HCT116 (cell line): ENCODE data around the gene GANC. TPM values are rescaled to one million over a fixed set of nuclear protein-coding genes. Genes with fewer than 3 reads are reported as not detected.

Source experiments
- ATAC-seq: fragments of 200-7000 bp; cut with Tn5 transposase; 2 replicates; pipeline ENCODE4 v1.9.1; 2020; ENCODE audit warnings: mild to moderate bottlenecking, moderate library complexity
- BruUV-seq: library from RNA; stranded (reverse); fragments of 400-500 nt; replicated peaks from 2 replicates; lab custom pipeline; 2021; lab: Mats Ljungman, UMichigan
- CTCF ChIA-PET: fragments of 300-600 bp; sonication (Branson Sonifier 250); formaldehyde crosslinking; loops from one replicate; lab custom pipeline; 2021; ENCODE audit warnings: antibody characterized with exemption; lab: Charles Lee
- POLR2A ChIA-PET: fragments of 300-600, 350-600 bp; sonication (Branson Sonifier 250); formaldehyde crosslinking; loops from one replicate; lab custom pipeline; 2021; ENCODE audit warnings: antibody characterized with exemption; lab: Charles Lee
- RAD21 ChIA-PET, 2 experiments: fragments of 300-600 bp; sonication (Branson Sonifier 250); formaldehyde crosslinking; loops; one replicate each; lab custom pipeline; 2023; ENCODE audit warnings: low total read pairs in 2 of 2; ENCODE audit not compliant: uncharacterized antibody in 2 of 2, unreplicated experiment in 2 of 2, low non-redundant PET in 1 of 2; lab: Charles Lee
- DNase-seq: peaks from one replicate; pipeline ENCODE4 v3.0.0-alpha.2; 2010; ENCODE audit warnings: low read depth, low spot score
- H2AFZ ChIP-seq: fragments of 200-600 bp; shearing (Covaris generic), sonication (generic); 2 replicates; pipeline ENCODE4 v1.6.1; 2017; ENCODE audit warnings: low read depth, mixed run types, mixed read lengths, antibody characterized with exemption, low read length; ENCODE audit not compliant: poor library complexity, severe bottlenecking
- H3K27ac ChIP-seq: 2 replicates; pipeline ENCODE4 v1.5.1; 2012; ENCODE audit warnings: low read depth, low read length
- H3K27me3 ChIP-seq: fragments of 200-600 bp; sonication (generic); 2 replicates; pipeline ENCODE4 v1.6.1; 2016; ENCODE audit warnings: mixed run types, low read length, mixed read lengths; ENCODE audit not compliant: insufficient read depth
- H3K36me3 ChIP-seq, 2 experiments: fragments of 200-500 bp in 1 of 2; fragments of 200-600 bp in 1 of 2; sonication (Bioruptor generic) in 1 of 2; sonication (generic) in 1 of 2; 2 replicates each; pipeline versions ENCODE4 v1.5.1 to v1.6.1; 2014 to 2016; ENCODE audit warnings: low read length in 2 of 2, inconsistent platforms in 1 of 2, mixed read lengths in 1 of 2, mixed run types in 1 of 2; ENCODE audit not compliant: insufficient read depth in 2 of 2, control insufficient read depth in 1 of 2
- H3K4me1 ChIP-seq, 2 experiments: fragments of 200-600 bp in 1 of 2; sonication (generic) in 1 of 2; 2 replicates each; pipeline versions ENCODE4 v1.5.1 to v1.6.1; 2012 to 2017; ENCODE audit warnings: low read length in 2 of 2, inconsistent platforms in 1 of 2, mild to moderate bottlenecking in 1 of 2, mixed read lengths in 1 of 2, mixed run types in 1 of 2, moderate library complexity in 1 of 2; ENCODE audit not compliant: insufficient read depth in 2 of 2, control insufficient read depth in 1 of 2
- H3K4me2 ChIP-seq: fragments of 200-600 bp; sonication (generic); 2 replicates; pipeline ENCODE4 v1.6.1; 2017; ENCODE audit warnings: mixed run types, low read length, mixed read lengths
- H3K4me3 ChIP-seq, 2 experiments: fragments of 200-600 bp in 1 of 2; sonication (generic) in 1 of 2; replicated peaks in 1 of 2; 2 replicates each; pipeline ENCODE4 v1.5.1; 2011 to 2016; ENCODE audit warnings: low read length in 2 of 2, control low read depth in 1 of 2, low read depth in 1 of 2, mild to moderate bottlenecking in 1 of 2, mixed read lengths in 1 of 2, mixed run types in 1 of 2
- H3K79me2 ChIP-seq: fragments of 200-600 bp; sonication (generic); 2 replicates; pipeline ENCODE4 v1.6.1; 2017; ENCODE audit warnings: mild to moderate bottlenecking, mixed run types, low read length, moderate library complexity, mixed read lengths; ENCODE audit not compliant: insufficient read depth
- H3K9ac ChIP-seq: fragments of 200-600 bp; sonication (generic); 2 replicates; pipeline ENCODE4 v1.6.1; 2016; ENCODE audit warnings: low read length, mixed read lengths
- H3K9me2 ChIP-seq: fragments of 200-600 bp; sonication (generic), shearing (Covaris generic); 2 replicates; pipeline ENCODE4 v1.6.1; 2017; ENCODE audit warnings: mixed run types, mild to moderate bottlenecking, moderate library complexity; ENCODE audit not compliant: insufficient read depth
- H3K9me3 ChIP-seq, 2 experiments: fragments of 200-500 bp in 1 of 2; fragments of 200-600 bp in 1 of 2; sonication (Bioruptor generic) in 1 of 2; sonication (generic) in 1 of 2; 2 replicates each; pipeline ENCODE4 v1.6.1; 2014 to 2017; ENCODE audit warnings: low read length in 2 of 2, mixed read lengths in 2 of 2, inconsistent platforms in 1 of 2, low read depth in 1 of 2, mild to moderate bottlenecking in 1 of 2, mixed run types in 1 of 2, moderate library complexity in 1 of 2; ENCODE audit not compliant: control insufficient read depth in 1 of 2, insufficient read depth in 1 of 2
- H4K20me1 ChIP-seq: fragments of 200-600 bp; sonication (generic), shearing (Covaris generic); 2 replicates; pipeline ENCODE4 v1.6.1; 2017; ENCODE audit warnings: mixed run types, mild to moderate bottlenecking, moderate library complexity; ENCODE audit not compliant: insufficient read depth
- ATF3 ChIP-seq: IDR thresholded peaks from 2 replicates; pipeline ENCODE4 v1.6.1; 2012
- CEBPB ChIP-seq: IDR thresholded peaks from 2 replicates; pipeline ENCODE4 v1.6.1; 2012; ENCODE audit warnings: low read depth
- CTCF ChIP-seq, 3 experiments: fragments of 200-600 bp in 1 of 3; sonication (generic) in 1 of 3; IDR thresholded peaks in 2 of 3; conservative IDR thresholded peaks in 1 of 3; 2 replicates each; pipeline ENCODE4 v1.5.1; 2012 to 2017; ENCODE audit warnings: low read depth in 2 of 3, low read length in 2 of 3, antibody characterized with exemption in 1 of 3, borderline replicate concordance in 1 of 3, control low read depth in 1 of 3, mild to moderate bottlenecking in 1 of 3, mixed read lengths in 1 of 3, mixed run types in 1 of 3, moderate library complexity in 1 of 3; ENCODE audit not compliant: insufficient read depth in 1 of 3
- ELF1 ChIP-seq: IDR thresholded peaks from 2 replicates; pipeline ENCODE4 v1.6.1; 2012; ENCODE audit warnings: low read depth, borderline replicate concordance
- EZH2 ChIP-seq: fragments of 200-600 bp; sonication (generic); IDR thresholded peaks from 2 replicates; pipeline ENCODE4 v1.6.1; 2017; ENCODE audit warnings: antibody characterized with exemption, mixed run types
- POLR2A ChIP-seq: IDR thresholded peaks from 2 replicates; pipeline ENCODE4 v1.7.0; 2011; ENCODE audit warnings: borderline replicate concordance; ENCODE audit not compliant: insufficient read depth, insufficient read length; ENCODE audit errors: extremely low read depth
- POLR2AphosphoS5 ChIP-seq: IDR thresholded peaks from 2 replicates; pipeline ENCODE4 v1.6.1; 2011; ENCODE audit warnings: mild to moderate bottlenecking, low read depth, low read length, moderate library complexity
- REST ChIP-seq: IDR thresholded peaks from 2 replicates; pipeline ENCODE4 v1.6.1; 2012; ENCODE audit warnings: low read depth
- YY1 ChIP-seq: IDR thresholded peaks from 2 replicates; pipeline ENCODE4 v1.6.1; 2011; ENCODE audit warnings: low read length, low read depth, moderate library complexity, mild to moderate bottlenecking; ENCODE audit not compliant: insufficient replicate concordance; ENCODE audit errors: extremely low read depth
- ZFX ChIP-seq: fragments of 450-650 bp; IDR thresholded peaks from 2 replicates; pipeline ENCODE4 v1.6.1; 2017
- ZNF274 ChIP-seq: fragments of 200-500 bp; sonication (Bioruptor generic); IDR thresholded peaks from 2 replicates; pipeline ENCODE4 v1.6.1; 2014; ENCODE audit warnings: mild to moderate bottlenecking, low read depth, low read length, inconsistent platforms
- intact Hi-C: fragments of 100-400 bp; cut with micrococcal nuclease; formaldehyde crosslinking; loops from 2 replicates; pipeline ENCODE4 v1.10.0; 2022
- total RNA-seq: library from RNA; stranded (reverse); gene quantifications from one replicate; pipeline ENCODE4 v1.2.1, GENCODE V29; 2021; ENCODE audit not compliant: unreplicated experiment

The GANC gene
- total RNA-seq, 1 experiment from 2014 or later: 13.1 TPM

GRCh38 chr15:42282344-42282743 is 9.3 kb downstream of the GANC start:
- no peak overlapping the region for H3K9ac ChIP-seq
- DNase-seq (no peak), ATAC-seq (no peak)
- intact Hi-C loops: no loop called here
- H3K4me2 ChIP-seq: no peak overlapping the region
- H3K27me3 ChIP-seq: no peaks in the 10 kb centered on the region
- no peaks in the 10 kb centered on the region for H3K9me2 ChIP-seq
- no peaks in the 10 kb centered on the region for H3K4me1 ChIP-seq
- H3K4me3 ChIP-seq: no peak overlapping the region
- CTCF ChIA-PET: no interaction called here
- H3K79me2 ChIP-seq: no peaks in the 10 kb centered on the region
- no peaks in the 10 kb centered on the region for H3K9me3 ChIP-seq
- no peaks in the 10 kb centered on the region for H3K36me3 ChIP-seq
- TF ChIP-seq CTCF (IDR thresholded peaks at IDR 0.05 in 2 of 3, conservative IDR thresholded peaks at IDR 0.05 in 1 of 3; ENCODE audit: borderline replicate concordance in 1 of 3, insufficient read depth in 1 of 3, low read depth in 2 of 3, low read length in 2 of 3) (no peak), ZNF274 (no peak), YY1 (no peak)
- POLR2A ChIA-PET: interaction anchor here (0.6 to 1.9 kb wide), 2 partner anchors 9 to 27 kb away, joined by 5 to 6 read pairs; partner anchors contain the start of genes GANC and TMEM87A
- no peak overlapping the region for H2AFZ ChIP-seq
- no peaks in the 10 kb centered on the region for H4K20me1 ChIP-seq
- RAD21 ChIA-PET: no interaction called here
- H3K27ac ChIP-seq: no peak overlapping the region
- no TSS peak for BruUV-seq

GRCh38 chr15:42282926-42283325 is 9.9 kb downstream of the GANC start:
- Histone ChIP-seq H3K79me2 (no peaks in the 10 kb centered on the region), H2AFZ (no peak overlapping the region), H3K4me3 (no peak overlapping the region), H4K20me1 (no peaks in the 10 kb centered on the region), H3K9me3 (no peaks in the 10 kb centered on the region), H3K9me2 (no peaks in the 10 kb centered on the region), H3K36me3 (no peaks in the 10 kb centered on the region), H3K27me3 (no peaks in the 10 kb centered on the region), H3K4me1 (no peaks in the 10 kb centered on the region), H3K9ac (no peak overlapping the region), H3K4me2 (no peak overlapping the region), H3K27ac (no peak overlapping the region)
- BruUV-seq: no TSS peak
- intact Hi-C loops: no loop called here
- ATAC-seq (no peak), DNase-seq (no peak)
- ChIA-PET CTCF (no interaction called here), POLR2A (interaction anchor here (0.6 to 1.9 kb wide), 2 partner anchors 10 to 26 kb away, joined by 5 to 6 read pairs; partner anchors contain the start of genes GANC and TMEM87A), RAD21 (no interaction called here)
- TF ChIP-seq POLR2AphosphoS5 (no peak), ZFX (no peak), YY1 (no peak), ATF3 (no peak), POLR2A (no peak), ELF1 (no peak), REST (no peak), CEBPB (no peak), EZH2 (no peak), CTCF (IDR thresholded peaks at IDR 0.05 in 2 of 3, conservative IDR thresholded peaks at IDR 0.05 in 1 of 3; ENCODE audit: borderline replicate concordance in 1 of 3, insufficient read depth in 1 of 3, low read depth in 2 of 3, low read length in 2 of 3) (no peak)
